GM13976 (cell line): ENCODE results near the gene PLCB1.

Experiments
- DNase-seq: peaks from one replicate; pipeline ENCODE4 v3.0.0; 2012; ENCODE audit warnings: low spot score
- CTCF ChIP-seq: IDR thresholded peaks from 2 replicates; pipeline ENCODE4 v1.5.1; 2012; ENCODE audit warnings: borderline replicate concordance, mild to moderate bottlenecking; ENCODE audit not compliant: insufficient read depth; ENCODE audit errors: extremely low read depth, missing control alignments, control extremely low read depth
- in situ Hi-C: fragments of 300-500 bp; cut with MboI; formaldehyde crosslinking; loops from one replicate; pipeline ENCODE4 v1.12.0; 2022; ENCODE audit warnings: low sequenced_read_pairs, mixed read lengths, inconsistent platforms; ENCODE audit not compliant: unreplicated experiment

Gene PLCB1

GRCh38 chr20:8918145-8918544 is 786.1 kb downstream of the PLCB1 start:
- in situ Hi-C loops, result no loop called here
- no peak for TF ChIP-seq CTCF
- DNase-seq, result no peak

GRCh38 chr20:8924539-8924938 is 792.5 kb downstream of the PLCB1 start:
- DNase-seq, result no peak
- no peak for TF ChIP-seq CTCF
- in situ Hi-C loops, result no loop called here

- in situ Hi-C loops, result no loop called here
- no peak for DNase-seq
- TF ChIP-seq CTCF, result no peak
These were observed 798.7 kb downstream of the PLCB1 start for GRCh38 chr20:8930726-8931125.

- TF ChIP-seq CTCF, result no peak
- in situ Hi-C loops, result no loop called here
- no peak for DNase-seq
These were observed 800.4 kb downstream of the PLCB1 start for GRCh38 chr20:8932192-8933165.

GRCh38 chr20:8933381-8933807 is 801.3 kb downstream of the PLCB1 start:
- in situ Hi-C loops, result no loop called here
- no peak for DNase-seq
- no peak for TF ChIP-seq CTCF

- in situ Hi-C loops, result no loop called here
- no peak for DNase-seq
- no peak for TF ChIP-seq CTCF
These were observed 802.3 kb downstream of the PLCB1 start for GRCh38 chr20:8934362-8934761.
